Bronchial smooth muscle cell (primary cell): ENCODE measurements around the gene C10orf95. TPM values are rescaled to one million over a fixed set of nuclear protein-coding genes. Genes with fewer than 3 reads are reported as not detected.

ENCODE experiments used
- total RNA-seq: library from RNA; depleted of rRNA; stranded (reverse); fragments of >200 nt; gene quantifications from 2 replicates; pipeline ENCODE4 v1.2.1, GENCODE V29; 2014

Gene C10orf95, protein sequence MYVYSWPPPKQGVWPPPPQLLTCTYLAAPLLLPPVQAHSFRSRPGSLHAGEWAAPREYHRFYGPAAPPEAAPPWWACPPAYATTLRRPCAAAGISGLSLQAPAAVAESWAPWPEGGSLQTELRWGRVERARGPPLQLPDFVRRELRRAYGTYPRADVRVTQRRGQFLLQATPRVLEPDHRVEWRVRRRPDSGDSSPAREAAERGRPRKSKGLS
- not detected in 2 replicates for total RNA-seq

DNA sequence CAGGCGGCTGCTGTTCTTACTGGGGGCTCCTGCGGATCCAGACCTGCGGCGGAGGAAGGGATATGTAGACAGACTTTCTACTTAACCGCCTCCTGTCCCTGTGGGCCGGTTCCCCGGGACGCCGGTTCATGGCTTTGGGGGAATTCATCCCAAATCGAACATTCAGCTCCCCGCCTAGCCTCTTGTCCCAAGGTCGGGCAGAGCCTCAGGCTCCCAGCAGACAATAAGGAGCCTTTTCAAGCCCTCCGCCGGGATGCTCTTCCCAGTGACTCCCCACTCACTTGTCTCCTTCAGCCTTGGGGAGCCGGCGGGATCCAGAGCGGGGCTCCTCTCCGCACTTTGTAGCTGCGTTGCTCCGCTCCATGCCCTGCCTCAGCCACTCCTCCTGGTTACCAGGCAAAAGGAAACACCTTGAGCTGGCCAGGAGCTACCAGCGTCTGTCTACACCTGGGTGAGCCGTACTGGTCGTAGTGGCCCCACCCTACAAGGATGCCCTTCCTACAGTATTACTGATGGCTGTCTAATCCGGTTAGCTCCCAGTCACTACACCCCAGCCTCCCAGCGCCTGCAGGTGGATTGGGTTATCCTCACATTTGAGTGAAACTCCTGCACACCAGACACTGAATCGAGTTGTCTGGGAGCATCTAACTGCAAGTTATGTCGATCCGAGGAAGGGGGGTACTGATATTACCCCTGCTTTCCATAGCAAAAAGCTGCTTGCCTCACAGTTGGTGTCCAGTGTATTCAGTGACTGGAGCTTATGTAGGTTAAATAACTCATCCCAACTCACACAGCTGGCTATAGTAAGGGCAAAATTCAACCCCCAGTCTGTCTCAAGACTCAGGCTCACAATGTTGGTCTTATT, at the start of gene C10orf95:
C10orf95 (minus strand) TSS at position 439 of the 865 bp plus-strand sequence. CDS start 450 bp downstream, outside the sequence.

GRCh38 chr10:102432162-102432950, 19.0 kb downstream of the C10orf95 start, which contains the start of gene CUEDC2:
TSS of gene CUEDC2 (minus strand) at chr10:102432574. CDS start at chr10:102425188, 7,386 bp downstream.

GRCh38 chr10:102420714-102421506, 30.4 kb downstream of the C10orf95 start, which contains the start of gene FBXL15:
TSS of gene FBXL15 (plus strand) at chr10:102420836. CDS start at chr10:102421130, 294 bp downstream.

GRCh38 chr10:102418622-102419268, 32.6 kb downstream of the C10orf95 start, which contains the start of gene PSD:
TSS of gene PSD (minus strand) at chr10:102418785. CDS start at chr10:102417038, 1,747 bp downstream.

Other genes with a start within 250 kb of the C10orf95 start
- 0.47 and 0.69 TPM in 2 replicates for gene ELOVL3, start 225.2 kb downstream of the C10orf95 start, total RNA-seq
- 0.16 TPM in 1 of 2 replicates, not detected in the other for gene PITX3, start 210.0 kb downstream of the C10orf95 start, total RNA-seq
- gene GBF1, start 206.0 kb downstream of the C10orf95 start, total RNA-seq: 17.0 and 18.6 TPM in 2 replicates
- gene NFKB2, start 55.8 kb downstream of the C10orf95 start, total RNA-seq: 10.2 and 12.9 TPM in 2 replicates
- gene PSD, start 32.8 kb downstream of the C10orf95 start, total RNA-seq: 8.4 and 14.3 TPM in 2 replicates
- gene FBXL15, start 30.7 kb downstream of the C10orf95 start, total RNA-seq: 7.0 and 8.2 TPM in 2 replicates
- 33.1 and 47.0 TPM in 2 replicates for gene CUEDC2, start 19.0 kb downstream of the C10orf95 start, total RNA-seq
- 96.8 and 120 TPM in 2 replicates for gene ACTR1A, start 51.2 kb upstream of the C10orf95 start, total RNA-seq
- gene SUFU, start 52.4 kb upstream of the C10orf95 start, total RNA-seq: 2.9 and 3.2 TPM in 2 replicates
- 36.1 and 45.1 TPM in 2 replicates for gene TRIM8, start 192.9 kb upstream of the C10orf95 start, total RNA-seq